Measurements from ENCODE around the gene SLC52A3.

Gene SLC52A3

GRCh38 chr20:770691-771090 is 2.4 kb upstream of the SLC52A3 start:
- H3K4me3 ChIP-seq (ENCODE audit: low read depth, low read length), result no peak overlapping the region

- no peak overlapping the region for H3K4me3 ChIP-seq (ENCODE audit: low read depth, low read length)
Observed at GRCh38 chr20:766906-767305, 1.4 kb downstream of the SLC52A3 start.

- no peak overlapping the region for H3K4me3 ChIP-seq (ENCODE audit: low read depth, low read length)
Observed at GRCh38 chr20:764255-764654, 4.0 kb downstream of the SLC52A3 start.

- H3K4me3 ChIP-seq (ENCODE audit: low read depth, low read length), result no peak overlapping the region
Observed at GRCh38 chr20:761418-762381, 6.6 kb downstream of the SLC52A3 start.

- H3K4me3 ChIP-seq (ENCODE audit: low read depth, low read length), result no peak overlapping the region
Observed at GRCh38 chr20:760751-761417, 7.4 kb downstream of the SLC52A3 start.

GRCh38 chr20:757506-757905 is 10.8 kb downstream of the SLC52A3 start:
- H3K4me3 ChIP-seq (ENCODE audit: low read depth, low read length), result no peak overlapping the region

GRCh38 chr20:755941-756340 is 12.4 kb downstream of the SLC52A3 start:
- no peak overlapping the region for H3K4me3 ChIP-seq (ENCODE audit: low read depth, low read length)

GRCh38 chr20:754904-755303 is 13.4 kb downstream of the SLC52A3 start:
- no peak overlapping the region for H3K4me3 ChIP-seq (ENCODE audit: low read depth, low read length)

- H3K4me3 ChIP-seq (ENCODE audit: low read depth, low read length), result no peak overlapping the region
Observed at GRCh38 chr20:753897-754635, 14.2 kb downstream of the SLC52A3 start.

- H3K4me3 ChIP-seq (ENCODE audit: low read depth, low read length), result no peak overlapping the region
Observed at GRCh38 chr20:753136-753535, 15.2 kb downstream of the SLC52A3 start.

GRCh38 chr20:752291-752690 is 16.0 kb downstream of the SLC52A3 start:
- no peak overlapping the region for H3K4me3 ChIP-seq (ENCODE audit: low read depth, low read length)

GRCh38 chr20:751761-752160 is 16.5 kb downstream of the SLC52A3 start:
- no peak overlapping the region for H3K4me3 ChIP-seq (ENCODE audit: low read depth, low read length)

GRCh38 chr20:750801-751200 is 17.5 kb downstream of the SLC52A3 start:
- no peak overlapping the region for H3K4me3 ChIP-seq (ENCODE audit: low read depth, low read length)

GRCh38 chr20:745683-746301 is 22.5 kb downstream of the SLC52A3 start:
- H3K4me3 ChIP-seq (ENCODE audit: low read depth, low read length), result no peak overlapping the region

GRCh38 chr20:742156-742555 is 26.1 kb downstream of the SLC52A3 start:
- no peak overlapping the region for H3K4me3 ChIP-seq (ENCODE audit: low read depth, low read length)

- H3K4me3 ChIP-seq (ENCODE audit: low read depth, low read length), result no peak overlapping the region
Observed at GRCh38 chr20:741620-742019, 26.7 kb downstream of the SLC52A3 start.

- H3K4me3 ChIP-seq (ENCODE audit: low read depth, low read length), result no peak overlapping the region
Observed at GRCh38 chr20:740162-740561, 28.1 kb downstream of the SLC52A3 start.

GRCh38 chr20:739736-740135 is 28.6 kb downstream of the SLC52A3 start:
- no peak overlapping the region for H3K4me3 ChIP-seq (ENCODE audit: low read depth, low read length)

- no peak overlapping the region for H3K4me3 ChIP-seq (ENCODE audit: low read depth, low read length)
Observed at GRCh38 chr20:733861-734260, 34.4 kb downstream of the SLC52A3 start.

- H3K4me3 ChIP-seq (ENCODE audit: low read depth, low read length), result no peak overlapping the region
Observed at GRCh38 chr20:732727-733126, 35.6 kb downstream of the SLC52A3 start.
